Measurements from ENCODE around the gene SLC35F3.

The SLC35F3 gene

GRCh38 chr1:234246638-234247116 is 342.2 kb downstream of the SLC35F3 start:
- TF ChIP-seq FOXM1 (IDR thresholded peaks at IDR 0.05; ENCODE audit: borderline replicate concordance, low read depth) (no peak), CEBPB (IDR thresholded peaks at IDR 0.05) (no peak), EP300 (IDR thresholded peaks at IDR 0.05; ENCODE audit: borderline replicate concordance) (no peak)

- TF ChIP-seq RAD21 (IDR thresholded peaks at IDR 0.05; ENCODE audit: low read depth) = no peak
- TF ChIP-seq YY1 (IDR thresholded peaks at IDR 0.05; ENCODE audit: low read depth) = no peak
- no peak for TF ChIP-seq REST (IDR thresholded peaks at IDR 0.05; ENCODE audit: low read depth)
- TF ChIP-seq FOXM1 (IDR thresholded peaks at IDR 0.05; ENCODE audit: borderline replicate concordance, low read depth) = no peak
- TF ChIP-seq CEBPB (IDR thresholded peaks at IDR 0.05) = no peak
- TF ChIP-seq TCF12 (IDR thresholded peaks at IDR 0.05; ENCODE audit: low read depth) = no peak
Measured at GRCh38 chr1:234250747-234251146, 346.3 kb downstream of the SLC35F3 start.

- no peak for TF ChIP-seq RAD21 (IDR thresholded peaks at IDR 0.05; ENCODE audit: low read depth)
- no peak for TF ChIP-seq USF1 (IDR thresholded peaks at IDR 0.05)
- no peak for TF ChIP-seq FOXM1 (IDR thresholded peaks at IDR 0.05; ENCODE audit: borderline replicate concordance, low read depth)
- TF ChIP-seq MAX (IDR thresholded peaks at IDR 0.05) = no peak
- no peak for TF ChIP-seq EGR1 (IDR thresholded peaks at IDR 0.05)
- no peak for TF ChIP-seq CREB1 (IDR thresholded peaks at IDR 0.05; ENCODE audit: low read depth)
- TF ChIP-seq EP300 (IDR thresholded peaks at IDR 0.05; ENCODE audit: borderline replicate concordance) = no peak
- TF ChIP-seq CEBPB (IDR thresholded peaks at IDR 0.05) = no peak
Measured at GRCh38 chr1:234253732-234254131, 349.3 kb downstream of the SLC35F3 start.

GRCh38 chr1:234256359-234256758 is 351.9 kb downstream of the SLC35F3 start:
- no peak for TF ChIP-seq ZBTB7A (IDR thresholded peaks at IDR 0.05; ENCODE audit: low read depth)
- no peak for TF ChIP-seq TEAD4 (IDR thresholded peaks at IDR 0.05)

GRCh38 chr1:234258071-234258470 is 353.6 kb downstream of the SLC35F3 start:
- TF ChIP-seq TEAD4 (IDR thresholded peaks at IDR 0.05) = no peak
- no peak for TF ChIP-seq FOXM1 (IDR thresholded peaks at IDR 0.05; ENCODE audit: borderline replicate concordance, low read depth)
- no peak for TF ChIP-seq ZBTB7A (IDR thresholded peaks at IDR 0.05; ENCODE audit: low read depth)
- no peak for TF ChIP-seq RAD21 (IDR thresholded peaks at IDR 0.05; ENCODE audit: low read depth)
- TF ChIP-seq TCF12 (IDR thresholded peaks at IDR 0.05; ENCODE audit: low read depth) = no peak
- TF ChIP-seq CEBPB (IDR thresholded peaks at IDR 0.05) = no peak
- no peak for TF ChIP-seq REST (IDR thresholded peaks at IDR 0.05; ENCODE audit: low read depth)
- TF ChIP-seq MAX (IDR thresholded peaks at IDR 0.05) = no peak
- no peak for TF ChIP-seq USF1 (IDR thresholded peaks at IDR 0.05)
- no peak for TF ChIP-seq CREB1 (IDR thresholded peaks at IDR 0.05; ENCODE audit: low read depth)
- TF ChIP-seq TAF1 (IDR thresholded peaks at IDR 0.05; ENCODE audit: low read depth) = no peak
- TF ChIP-seq EP300 (IDR thresholded peaks at IDR 0.05; ENCODE audit: borderline replicate concordance) = no peak
- TF ChIP-seq NFIC (IDR thresholded peaks at IDR 0.05) = no peak
- TF ChIP-seq EGR1 (IDR thresholded peaks at IDR 0.05) = no peak
- no peak for TF ChIP-seq YY1 (IDR thresholded peaks at IDR 0.05; ENCODE audit: low read depth)

- TF ChIP-seq CEBPB (IDR thresholded peaks at IDR 0.05) (no peak), EP300 (IDR thresholded peaks at IDR 0.05; ENCODE audit: borderline replicate concordance) (no peak), EGR1 (IDR thresholded peaks at IDR 0.05) (no peak), NFIC (IDR thresholded peaks at IDR 0.05) (no peak), ZBTB7A (IDR thresholded peaks at IDR 0.05; ENCODE audit: low read depth) (no peak), REST (IDR thresholded peaks at IDR 0.05; ENCODE audit: low read depth) (no peak), USF1 (IDR thresholded peaks at IDR 0.05) (no peak), TCF12 (IDR thresholded peaks at IDR 0.05; ENCODE audit: low read depth) (no peak), RAD21 (IDR thresholded peaks at IDR 0.05; ENCODE audit: low read depth) (no peak), TEAD4 (IDR thresholded peaks at IDR 0.05) (no peak), CREB1 (IDR thresholded peaks at IDR 0.05; ENCODE audit: low read depth) (no peak), TAF1 (IDR thresholded peaks at IDR 0.05; ENCODE audit: low read depth) (no peak), FOXM1 (IDR thresholded peaks at IDR 0.05; ENCODE audit: borderline replicate concordance, low read depth) (no peak), MAX (IDR thresholded peaks at IDR 0.05) (no peak), YY1 (IDR thresholded peaks at IDR 0.05; ENCODE audit: low read depth) (no peak)
Measured at GRCh38 chr1:234260578-234260977, 356.1 kb downstream of the SLC35F3 start.

Measured in Ishikawa (cell line).